Activated CD4-positive, alpha-beta memory T cell treated with anti-CD3 and anti-CD28 coated beads, Interleukin-2, amount 10 ng/mL, durations not matched to agents 7 days and 5 days (primary cell): ENCODE results near the gene LIMS2. TPM values are rescaled to one million over a fixed set of nuclear protein-coding genes. Genes with fewer than 3 reads are reported as not detected.

Experiments
- CTCF ChIA-PET: fragments of 350-600 bp; sonication (Branson Sonifier 250); formaldehyde crosslinking; loops from one replicate; lab custom pipeline; 2021; ENCODE audit warnings: antibody characterized with exemption, inconsistent platforms; lab: Charles Lee
- POLR2A ChIA-PET: fragments of 350-600 bp; sonication (Branson Sonifier 250); formaldehyde crosslinking; loops from one replicate; lab custom pipeline; 2021; ENCODE audit warnings: antibody characterized with exemption; lab: Charles Lee
- DNase-seq: peaks from one replicate; pipeline ENCODE4 v3.0.0-alpha.2; 2020
- H3K27ac Mint-ChIP-seq: one replicate; pipeline ENCODE4 v1.8.0; 2021; ENCODE audit warnings: mild to moderate bottlenecking, mixed read lengths
- H3K27me3 Mint-ChIP-seq: one replicate; pipeline ENCODE4 v1.8.0; 2021; ENCODE audit warnings: mixed read lengths
- H3K36me3 Mint-ChIP-seq: one replicate; pipeline ENCODE4 v1.8.0; 2021; ENCODE audit warnings: low read depth, mixed read lengths
- H3K4me1 Mint-ChIP-seq: one replicate; pipeline ENCODE4 v1.8.0; 2021; ENCODE audit warnings: mixed read lengths
- H3K4me3 Mint-ChIP-seq: one replicate; pipeline ENCODE4 v1.8.0; 2021; ENCODE audit warnings: mild to moderate bottlenecking, mixed read lengths
- H3K9me3 Mint-ChIP-seq: one replicate; pipeline ENCODE4 v1.8.0; 2021; ENCODE audit warnings: mixed read lengths
- total RNA-seq, 2 experiments: library from RNA; stranded (reverse); gene quantifications; one replicate each; pipeline ENCODE4 v1.2.3, GENCODE V29; 2021

LIMS2 gene
- total RNA-seq: 10 to 100 TPM; 15.0 to 15.5 TPM

GRCh38 chr2:127675331-127676261 lies at the start of gene LIMS2:
Gene LIMS2, minus strand, starts transcription at chr2:127675530. Its CDS starts 506 bp downstream, at chr2:127675024.
- Mint-ChIP-seq H3K9me3 (no peaks in the 10 kb centered on the region), H3K27me3 (peaks cover 63% of the 10 kb centered on the region), H3K27ac (no peak within 1 kb of the TSS), H3K36me3 (no peaks in the 10 kb centered on the region), H3K4me3 (peak within 1 kb of the TSS; percentile 37), H3K4me1 (peaks cover 9% of the 10 kb centered on the region)
- POLR2A ChIA-PET: no interaction called here
- no peak for DNase-seq
- CTCF ChIA-PET: interaction anchor here (0.7 to 1.1 kb wide), 2 partner anchors 84 to 196 kb away, joined by 3 to 5 read pairs; no protein-coding TSS in a partner anchor

- no peak for DNase-seq
- ChIA-PET CTCF (no interaction called here), POLR2A (no interaction called here)
- Mint-ChIP-seq H3K27ac (no peak overlapping the region), H3K27me3 (no peaks in the 10 kb centered on the region), H3K9me3 (no peaks in the 10 kb centered on the region), H3K4me1 (no peaks in the 10 kb centered on the region), H3K4me3 (no peak overlapping the region), H3K36me3 (peaks cover 52% of the 10 kb centered on the region)
Observed at GRCh38 chr2:127722807-127723206, 47.5 kb upstream of the LIMS2 start.

- H3K27ac Mint-ChIP-seq: no peak overlapping the region
Observed at GRCh38 chr2:127721978-127722355, 46.6 kb upstream of the LIMS2 start.

GRCh38 chr2:127721311-127721977 lies 46.1 kb upstream of the LIMS2 start:
- no peak for DNase-seq
- Mint-ChIP-seq H3K4me1 (no peaks in the 10 kb centered on the region), H3K27me3 (no peaks in the 10 kb centered on the region), H3K4me3 (no peak overlapping the region), H3K36me3 (peaks cover 55% of the 10 kb centered on the region), H3K9me3 (no peaks in the 10 kb centered on the region), H3K27ac (no peak overlapping the region)
- ChIA-PET POLR2A (interaction anchor here (0.7 kb wide), 1 partner anchor 17 kb away, joined by 3 read pairs; no protein-coding TSS in a partner anchor), CTCF (no interaction called here)

More at GRCh38 chr2:127721978-127722355, 46.6 kb upstream of the LIMS2 start:
- no peaks in the 10 kb centered on the region for H3K9me3 Mint-ChIP-seq
- no peaks in the 10 kb centered on the region for H3K27me3 Mint-ChIP-seq
- DNase-seq: no peak
- no peak overlapping the region for H3K4me3 Mint-ChIP-seq
- H3K36me3 Mint-ChIP-seq: peaks cover 52% of the 10 kb centered on the region
- POLR2A ChIA-PET: no interaction called here
- CTCF ChIA-PET: no interaction called here
- H3K4me1 Mint-ChIP-seq: no peaks in the 10 kb centered on the region

GRCh38 chr2:127719301-127720218 lies 44.2 kb upstream of the LIMS2 start:
- Mint-ChIP-seq H3K27ac (no peak overlapping the region), H3K36me3 (peaks cover 50% of the 10 kb centered on the region), H3K4me1 (no peaks in the 10 kb centered on the region), H3K27me3 (no peaks in the 10 kb centered on the region), H3K4me3 (no peak overlapping the region), H3K9me3 (no peaks in the 10 kb centered on the region)
- ChIA-PET CTCF (no interaction called here), POLR2A (interaction anchor here (2.7 kb wide), 1 partner anchor 18 kb away, joined by 13 read pairs; the partner anchor contains the start of gene SFT2D3)
- no peak for DNase-seq

GRCh38 chr2:127718271-127718670 lies 42.9 kb upstream of the LIMS2 start:
- Mint-ChIP-seq H3K36me3 (peaks cover 45% of the 10 kb centered on the region), H3K9me3 (no peaks in the 10 kb centered on the region), H3K27me3 (no peaks in the 10 kb centered on the region), H3K4me1 (no peaks in the 10 kb centered on the region), H3K27ac (no peak overlapping the region), H3K4me3 (no peak overlapping the region)
- ChIA-PET POLR2A (interaction anchor here (2.7 kb wide), 1 partner anchor 16 kb away, joined by 13 read pairs; the partner anchor contains the start of gene SFT2D3), CTCF (no interaction called here)
- DNase-seq: no peak

GRCh38 chr2:127715778-127716449 lies 40.6 kb upstream of the LIMS2 start:
- no peaks in the 10 kb centered on the region for H3K4me1 Mint-ChIP-seq
- H3K36me3 Mint-ChIP-seq: peaks cover 34% of the 10 kb centered on the region
- no peaks in the 10 kb centered on the region for H3K9me3 Mint-ChIP-seq
- POLR2A ChIA-PET: interaction anchor here (1.3 to 3.8 kb wide), 2 partner anchors 12 kb away, joined by 4 to 28 read pairs; partner anchors contain the start of gene SFT2D3
- no peak overlapping the region for H3K4me3 Mint-ChIP-seq
- H3K27me3 Mint-ChIP-seq: no peaks in the 10 kb centered on the region
- no peak for DNase-seq
- CTCF ChIA-PET: no interaction called here
- no peak overlapping the region for H3K27ac Mint-ChIP-seq

- Mint-ChIP-seq H3K4me1 (no peaks in the 10 kb centered on the region), H3K9me3 (no peaks in the 10 kb centered on the region), H3K4me3 (no peak overlapping the region), H3K36me3 (peaks cover 32% of the 10 kb centered on the region), H3K27ac (no peak overlapping the region), H3K27me3 (no peaks in the 10 kb centered on the region)
- POLR2A ChIA-PET: interaction anchor here (3.8 kb wide), 1 partner anchor 10 kb away, joined by 28 read pairs; the partner anchor contains the start of gene SFT2D3
- CTCF ChIA-PET: interaction anchor here (1.7 kb wide), 1 partner anchor 13 kb away, joined by 4 read pairs; no protein-coding TSS in a partner anchor
- DNase-seq: no peak
Observed at GRCh38 chr2:127713562-127713961, 38.2 kb upstream of the LIMS2 start.

- Mint-ChIP-seq H3K9me3 (no peaks in the 10 kb centered on the region), H3K4me3 (no peak overlapping the region), H3K27me3 (no peaks in the 10 kb centered on the region), H3K4me1 (no peaks in the 10 kb centered on the region), H3K36me3 (peaks cover 30% of the 10 kb centered on the region), H3K27ac (no peak overlapping the region)
- no peak for DNase-seq
- POLR2A ChIA-PET: interaction anchor here (3.8 kb wide), 1 partner anchor 9 kb away, joined by 28 read pairs; the partner anchor contains the start of gene SFT2D3
- CTCF ChIA-PET: no interaction called here
Observed at GRCh38 chr2:127712999-127713398, 37.7 kb upstream of the LIMS2 start.

- POLR2A ChIA-PET: interaction anchor here (2.0 kb wide), 1 partner anchor 8 kb away, joined by 11 read pairs; the partner anchor contains the start of gene SFT2D3
- DNase-seq: no peak
- peaks cover 9% of the 10 kb centered on the region for H3K4me1 Mint-ChIP-seq
- no peaks in the 10 kb centered on the region for H3K27me3 Mint-ChIP-seq
- H3K9me3 Mint-ChIP-seq: no peaks in the 10 kb centered on the region
- no peak overlapping the region for H3K27ac Mint-ChIP-seq
- CTCF ChIA-PET: no interaction called here
- no peak overlapping the region for H3K4me3 Mint-ChIP-seq
- H3K36me3 Mint-ChIP-seq: peaks cover 45% of the 10 kb centered on the region
Observed at GRCh38 chr2:127709336-127709735, 34.0 kb upstream of the LIMS2 start.

GRCh38 chr2:127707890-127708648 lies 32.7 kb upstream of the LIMS2 start:
- no peak for DNase-seq
- Mint-ChIP-seq H3K9me3 (no peaks in the 10 kb centered on the region), H3K36me3 (peaks cover 49% of the 10 kb centered on the region), H3K27me3 (no peaks in the 10 kb centered on the region), H3K4me3 (no peak overlapping the region), H3K4me1 (peaks cover 17% of the 10 kb centered on the region), H3K27ac (no peak overlapping the region)
- POLR2A ChIA-PET: no interaction called here
- CTCF ChIA-PET: no interaction called here
